SK-N-SH (cell line): ENCODE measurements around the gene PHACTR2. TPM values are rescaled to one million over a fixed set of nuclear protein-coding genes. Genes with fewer than 3 reads are reported as not detected.

Experiments
- CTCF ChIA-PET: fragments of 300-600, 350-600 bp; formaldehyde crosslinking; extraction: SDS; loops from one replicate; lab custom pipeline; 2021; lab: Yijun Ruan, JAX
- POLR2A ChIA-PET: fragments of 350-600 bp; sonication (Branson Sonifier 250); formaldehyde crosslinking; extraction: SDS; loops from one replicate; lab custom pipeline; 2020; ENCODE audit warnings: antibody characterized with exemption, inconsistent platforms; lab: Yijun Ruan, JAX
- DNase-seq: peaks from one replicate; pipeline ENCODE4 v3.0.0; 2012
- H2AFZ ChIP-seq: fragments of 200-600 bp; sonication (generic); 2 replicates; pipeline ENCODE4 v1.8.1; 2016; ENCODE audit warnings: antibody characterized with exemption, mild to moderate bottlenecking, low read depth
- H3F3A ChIP-seq: fragments of 200-600 bp; sonication (generic); replicated peaks from 2 replicates; pipeline ENCODE3; 2016; ENCODE audit warnings: antibody characterized with exemption, mild to moderate bottlenecking; ENCODE audit not compliant: insufficient read depth
- H3K27ac ChIP-seq, 2 experiments: fragments of 200-500 bp in 1 of 2; fragments of 200-600 bp in 1 of 2; sonication (Bioruptor generic) in 1 of 2; sonication (generic), shearing (Covaris generic) in 1 of 2; 2 replicates each; pipeline versions ENCODE4 v1.5.1 to v1.6.1; 2014 to 2016; ENCODE audit warnings: low read depth in 2 of 2, inconsistent platforms in 1 of 2, low read length in 1 of 2, mild to moderate bottlenecking in 1 of 2, mixed read lengths in 1 of 2
- H3K27me3 ChIP-seq: fragments of 200-600 bp; sonication (generic), shearing (Covaris generic); 2 replicates; pipeline ENCODE4 v1.6.1; 2016; ENCODE audit warnings: mixed run types; ENCODE audit not compliant: insufficient read depth
- H3K36me3 ChIP-seq, 2 experiments: fragments of 200-500 bp in 1 of 2; fragments of 200-600 bp in 1 of 2; sonication (Bioruptor generic) in 1 of 2; sonication (generic) in 1 of 2; replicated peaks in 1 of 2; 2 replicates each; pipeline versions ENCODE3 to v1.5.1; 2014 to 2016; ENCODE audit warnings: low read length in 1 of 2, mild to moderate bottlenecking in 1 of 2; ENCODE audit not compliant: insufficient read depth in 2 of 2, control insufficient read depth in 1 of 2
- H3K4me1 ChIP-seq, 2 experiments: fragments of 200-500 bp in 1 of 2; fragments of 200-600 bp in 1 of 2; sonication (Bioruptor generic) in 1 of 2; sonication (generic), shearing (Covaris generic) in 1 of 2; 2 replicates each; pipeline versions ENCODE4 v1.5.1 to v1.6.1; 2014 to 2016; ENCODE audit warnings: low read depth in 1 of 2, low read length in 1 of 2, mixed run types in 1 of 2; ENCODE audit not compliant: insufficient read depth in 2 of 2, control insufficient read depth in 1 of 2
- H3K4me2 ChIP-seq: fragments of 200-600 bp; sonication (generic), shearing (Covaris generic); 2 replicates; pipeline ENCODE4 v1.6.1; 2017; ENCODE audit warnings: mixed run types
- H3K4me3 ChIP-seq, 2 experiments: fragments of 200-500 bp in 1 of 2; fragments of 200-600 bp in 1 of 2; sonication (Bioruptor generic) in 1 of 2; sonication (generic), shearing (Covaris generic) in 1 of 2; 2 replicates each; pipeline versions ENCODE4 v1.5.1 to v1.8.1; 2014 to 2016; ENCODE audit warnings: low read depth in 2 of 2, inconsistent platforms in 1 of 2, low read length in 1 of 2, mild to moderate bottlenecking in 1 of 2, mixed read lengths in 1 of 2, moderate library complexity in 1 of 2
- H3K79me2 ChIP-seq: fragments of 200-600 bp; sonication (generic); 2 replicates; pipeline ENCODE4 v1.8.1; 2017; ENCODE audit warnings: mild to moderate bottlenecking; ENCODE audit not compliant: insufficient read depth
- H3K9ac ChIP-seq: fragments of 200-600 bp; sonication (generic); 2 replicates; pipeline ENCODE4 v1.6.1; 2017; ENCODE audit warnings: mixed run types
- H3K9me2 ChIP-seq: fragments of 200-600 bp; sonication (generic); 2 replicates; pipeline ENCODE4 v1.6.1; 2017; ENCODE audit warnings: mixed run types
- H3K9me3 ChIP-seq: fragments of 200-600 bp; sonication (generic); 2 replicates; pipeline ENCODE4 v1.6.1; 2017; ENCODE audit warnings: mixed run types, mild to moderate bottlenecking, moderate library complexity
- H4K20me1 ChIP-seq: fragments of 200-600 bp; sonication (generic); 2 replicates; pipeline ENCODE4 v1.6.1; 2017; ENCODE audit warnings: mild to moderate bottlenecking, mixed run types; ENCODE audit not compliant: insufficient read depth
- CTCF ChIP-seq: fragments of 200-600 bp; sonication (generic); IDR thresholded peaks from 2 replicates; pipeline ENCODE4 v1.6.1; 2017; ENCODE audit warnings: antibody characterized with exemption, mild to moderate bottlenecking, moderate library complexity
- ELF1 ChIP-seq: IDR thresholded peaks from 2 replicates; pipeline ENCODE4 v1.4.0; 2012
- EP300 ChIP-seq, 2 experiments: IDR thresholded peaks; 2 replicates each; pipeline versions ENCODE4 v1.4.0 to v1.6.1; 2012; ENCODE audit warnings: borderline replicate concordance in 1 of 2, low read depth in 1 of 2, low read length in 1 of 2
- EZH2phosphoT487 ChIP-seq: fragments of 200-600 bp; sonication (generic); IDR thresholded peaks from 2 replicates; pipeline ENCODE4 v1.6.1; 2017; ENCODE audit warnings: low read depth, mixed run types, mild to moderate bottlenecking, antibody characterized with exemption, moderate library complexity, borderline replicate concordance
- FOSL2 ChIP-seq: IDR thresholded peaks from 2 replicates; pipeline ENCODE4 v1.4.0; 2012; ENCODE audit warnings: low read depth, mild to moderate bottlenecking, moderate library complexity, borderline replicate concordance
- IRF3 ChIP-seq: fragments of 150-350 bp; IDR thresholded peaks from 2 replicates; pipeline ENCODE4 v1.6.1; 2016; ENCODE audit warnings: mild to moderate bottlenecking, low read depth, low read length
- MEF2A ChIP-seq: IDR thresholded peaks from 2 replicates; pipeline ENCODE4 v1.4.0; 2012; ENCODE audit warnings: low read depth, borderline replicate concordance
- MXI1 ChIP-seq: IDR thresholded peaks from 2 replicates; pipeline ENCODE4 v1.6.1; 2012; ENCODE audit warnings: mild to moderate bottlenecking, low read depth, low read length, improper control_type of control experiment
- RFX5 ChIP-seq: IDR thresholded peaks from 2 replicates; pipeline ENCODE4 v1.6.1; 2012; ENCODE audit warnings: mild to moderate bottlenecking, improper control_type of control experiment, low read length
- RXRA ChIP-seq: IDR thresholded peaks from 2 replicates; pipeline ENCODE4 v1.4.0; 2012; ENCODE audit warnings: low read depth, mild to moderate bottlenecking, borderline replicate concordance
- SIN3A ChIP-seq: IDR thresholded peaks from 2 replicates; pipeline ENCODE4 v1.6.1; 2012; ENCODE audit warnings: low read depth, mild to moderate bottlenecking, low read length, moderate library complexity, borderline replicate concordance
- TAF1 ChIP-seq: IDR thresholded peaks from 2 replicates; pipeline ENCODE4 v1.6.1; 2012; ENCODE audit warnings: low read depth, mild to moderate bottlenecking, low read length, moderate library complexity, borderline replicate concordance
- TEAD4 ChIP-seq: IDR thresholded peaks from 2 replicates; pipeline ENCODE4 v1.4.0; 2012; ENCODE audit warnings: mild to moderate bottlenecking, borderline replicate concordance; ENCODE audit not compliant: insufficient read depth
- USF1 ChIP-seq: IDR thresholded peaks from 2 replicates; pipeline ENCODE4 v1.4.0; 2012; ENCODE audit warnings: low read depth, borderline replicate concordance
- YY1 ChIP-seq: IDR thresholded peaks from 2 replicates; pipeline ENCODE4 v1.4.0; 2012; ENCODE audit warnings: low read depth, mild to moderate bottlenecking
- WGBS: methylation state at CpG from one replicate; pipeline ENCODE4 v1.1.6; 2017; ENCODE audit warnings: low lambda C conversion rate; 5-methylcytosine and 5-hydroxymethylcytosine counted together
- polyA plus RNA-seq, 3 experiments: library from polyadenylated mRNA; depleted of rRNA; stranded (reverse); fragments of >200 nt; gene quantifications; 2 replicates each; pipeline ENCODE4 v1.2.3, GENCODE V29; 2012
- TF ChIP-seq, protein P1 (sequence below): IDR thresholded peaks from 2 replicates; pipeline ENCODE4 v1.4.0; 2012; ENCODE audit warnings: low read depth
- TF ChIP-seq, protein P2 (sequence below): IDR thresholded peaks from 2 replicates; pipeline ENCODE4; 2012

The PHACTR2 gene
- polyA plus RNA-seq, 1 of the 3 experiments (the other 2 are of a cell fraction): 5.0 TPM

DNA sequence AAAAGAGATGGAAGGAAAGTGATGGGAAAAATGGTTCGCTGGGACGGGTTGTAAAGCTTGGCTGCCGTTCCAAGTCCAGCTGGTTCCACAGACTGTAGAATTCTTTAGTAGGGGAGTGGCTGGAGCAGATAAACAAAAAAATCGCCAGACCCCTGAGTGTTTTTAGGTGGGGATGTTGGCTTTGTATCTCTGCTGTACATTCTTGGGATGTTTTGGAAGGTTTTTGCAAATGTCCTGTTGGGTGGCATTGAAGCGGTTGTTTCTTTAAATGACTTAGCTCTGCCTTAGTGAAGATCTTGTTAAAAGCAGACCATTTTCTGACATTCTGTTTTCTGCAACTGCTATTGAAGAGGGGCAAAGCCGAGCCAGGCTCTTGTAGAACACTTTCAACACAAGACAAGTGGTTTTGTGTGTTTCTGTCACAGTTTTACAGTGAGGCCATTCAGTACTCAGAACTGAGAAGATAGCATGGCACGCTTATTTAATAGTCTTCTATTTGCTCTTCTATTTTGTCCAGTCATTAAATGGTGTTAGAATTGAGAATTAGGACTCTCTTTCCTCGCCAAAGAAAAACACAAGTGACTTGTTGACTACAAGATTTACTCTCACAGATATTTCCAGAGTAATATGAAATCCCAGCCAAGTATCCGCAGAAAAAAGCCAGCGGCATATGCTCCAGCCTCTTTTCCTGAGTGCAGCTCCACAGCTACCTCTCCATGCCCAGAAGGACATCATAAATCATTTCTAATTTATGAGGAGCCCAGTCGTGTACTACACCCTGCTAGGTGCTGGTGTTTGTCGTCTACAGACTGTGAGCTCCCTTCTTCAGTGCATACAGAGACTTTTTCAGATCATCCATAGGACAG lies 65.8 kb downstream of the PHACTR2 start:
- WGBS: 85% methylated on average over 12 of the region's 12 CpGs
- H2AFZ ChIP-seq: no peak overlapping the region
- H3K79me2 ChIP-seq: 0 out of 2 replicates have a peak, but pooled peaks cover 3% of the 10 kb centered on the region
- H3K4me3 ChIP-seq: no peak overlapping the region
- H3K36me3 ChIP-seq: no peaks in the 10 kb centered on the region
- no peaks in the 10 kb centered on the region for H3K9me3 ChIP-seq
- no peak overlapping the region for H3K9ac ChIP-seq
- H4K20me1 ChIP-seq: no peaks in the 10 kb centered on the region
- no peaks in the 10 kb centered on the region for H3K9me2 ChIP-seq
- ChIA-PET CTCF (no interaction called here), POLR2A (no interaction called here)
- DNase-seq: no peak
- no peaks in the 10 kb centered on the region for H3F3A ChIP-seq
- no peak overlapping the region for H3K27ac ChIP-seq
- H3K27me3 ChIP-seq: no peaks in the 10 kb centered on the region
- TF ChIP-seq EP300 (IDR thresholded peaks at IDR 0.05; ENCODE audit: borderline replicate concordance in 1 of 2, low read depth in 1 of 2, low read length in 1 of 2) (no peak), TEAD4 (no peak), EZH2phosphoT487 (no peak), MEF2A (no peak), FOSL2 (no peak)
- no peak overlapping the region for H3K4me2 ChIP-seq
- no peaks in the 10 kb centered on the region; a peak in 1 of 4 replicates for H3K4me1 ChIP-seq

GRCh38 chr6:143744551-143745165 lies 66.9 kb downstream of the PHACTR2 start:
- no peaks in the 10 kb centered on the region for H4K20me1 ChIP-seq
- WGBS: 86% methylated on average over 8 of the region's 8 CpGs
- H3K27ac ChIP-seq: no peak overlapping the region
- no peaks in the 10 kb centered on the region for H3K36me3 ChIP-seq
- DNase-seq: no peak
- H2AFZ ChIP-seq: no peak overlapping the region
- no peak overlapping the region for H3K4me3 ChIP-seq
- CTCF ChIA-PET: no interaction called here
- 0 out of 2 replicates have a peak, but pooled peaks cover 3% of the 10 kb centered on the region for H3K79me2 ChIP-seq
- no peaks in the 10 kb centered on the region for H3K9me2 ChIP-seq
- H3K4me2 ChIP-seq: no peak overlapping the region
- no peak overlapping the region for H3K9ac ChIP-seq
- no peaks in the 10 kb centered on the region for H3K27me3 ChIP-seq
- no peaks in the 10 kb centered on the region; a peak in 1 of 4 replicates for H3K4me1 ChIP-seq
- H3F3A ChIP-seq: no peaks in the 10 kb centered on the region
- POLR2A ChIA-PET: no interaction called here
- H3K9me3 ChIP-seq: no peaks in the 10 kb centered on the region
- no peak for TF ChIP-seq RFX5
- TF ChIP-seq SIN3A: no peak
- TF ChIP-seq, protein P1, sequence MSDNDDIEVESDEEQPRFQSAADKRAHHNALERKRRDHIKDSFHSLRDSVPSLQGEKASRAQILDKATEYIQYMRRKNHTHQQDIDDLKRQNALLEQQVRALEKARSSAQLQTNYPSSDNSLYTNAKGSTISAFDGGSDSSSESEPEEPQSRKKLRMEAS: no peak
- TF ChIP-seq IRF3: no peak
- TF ChIP-seq TEAD4: no peak
- TF ChIP-seq MXI1: no peak
- TF ChIP-seq CTCF: no peak
- TF ChIP-seq YY1: no peak
- no peak for TF ChIP-seq ELF1
- no peak for TF ChIP-seq EP300 (IDR thresholded peaks at IDR 0.05; ENCODE audit: borderline replicate concordance in 1 of 2, low read depth in 1 of 2, low read length in 1 of 2)
- TF ChIP-seq, protein P2, sequence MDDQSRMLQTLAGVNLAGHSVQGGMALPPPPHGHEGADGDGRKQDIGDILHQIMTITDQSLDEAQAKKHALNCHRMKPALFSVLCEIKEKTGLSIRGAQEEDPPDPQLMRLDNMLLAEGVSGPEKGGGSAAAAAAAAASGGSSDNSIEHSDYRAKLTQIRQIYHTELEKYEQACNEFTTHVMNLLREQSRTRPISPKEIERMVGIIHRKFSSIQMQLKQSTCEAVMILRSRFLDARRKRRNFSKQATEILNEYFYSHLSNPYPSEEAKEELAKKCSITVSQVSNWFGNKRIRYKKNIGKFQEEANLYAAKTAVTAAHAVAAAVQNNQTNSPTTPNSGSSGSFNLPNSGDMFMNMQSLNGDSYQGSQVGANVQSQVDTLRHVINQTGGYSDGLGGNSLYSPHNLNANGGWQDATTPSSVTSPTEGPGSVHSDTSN: no peak
- no peak for TF ChIP-seq RXRA
- TF ChIP-seq TAF1: no peak
- TF ChIP-seq USF1: no peak
